Motor neuron (in vitro differentiated cells): ENCODE data around the gene MCL1. TPM values are rescaled to one million over a fixed set of nuclear protein-coding genes. Genes with fewer than 3 reads are reported as not detected.
A peak's percentile ranks its signal among the peaks of the same experiment; 100 is the strongest.

Experiments used
- ATAC-seq, 8 experiments: fragments of 200-7000 bp; cut with Tn5 transposase; replicated peaks in 6 of 8; 2 replicates each; pipeline ENCODE4 v1.8.0; 2021; ENCODE audit warnings: mild to moderate bottlenecking in 8 of 8, moderate library complexity in 8 of 8
- H3K27ac ChIP-seq, 2 donors: fragments of 250-450 bp; sonication (Bioruptor Pico); 2 replicates each; pipeline ENCODE4 v1.9.0; 2021; ENCODE audit warnings: antibody characterized with exemption in 2 of 2, mild to moderate bottlenecking in 2 of 2, moderate library complexity in 1 of 2
- H3K4me1 ChIP-seq, 2 donors: fragments of 250-450 bp; sonication (Bioruptor Pico); replicated peaks in 1 of 2; 2 replicates each; pipeline ENCODE4 v1.6.1; 2021; ENCODE audit warnings: antibody characterized with exemption in 2 of 2, mild to moderate bottlenecking in 2 of 2, moderate library complexity in 1 of 2
- H3K4me3 ChIP-seq, 5 donors: fragments of 250-450 bp; sonication (Bioruptor Pico); 2 replicates each; pipeline ENCODE4 v1.9.0; 2021; ENCODE audit warnings: antibody characterized with exemption in 5 of 5, mild to moderate bottlenecking in 5 of 5, moderate library complexity in 4 of 5
- WGBS, 10 experiments: fragments of 450-650 bp; shearing (Covaris generic); methylation state at CpG; one replicate each; pipeline ENCODE4 v1.0.0; 2022; 5-methylcytosine and 5-hydroxymethylcytosine counted together
- in situ Hi-C, 9 experiments: fragments of 400-800 bp; cut with MboI; loops; one replicate each; pipeline ENCODE4 v1.15.0; 2021; ENCODE audit warnings: low sequenced_read_pairs in 9 of 9, low pct_unique_long_range_greater_than_20kb in 2 of 9; ENCODE audit not compliant: unreplicated experiment in 9 of 9
- total RNA-seq, 8 experiments: library from RNA; unstranded; fragments of 300-600 nt; gene quantifications; 2 replicates each; pipeline versions ENCODE4 v1.2.3 to v1.2.4, GENCODE V29; 2022

The MCL1 gene
- total RNA-seq, 8 experiments from 2014 or later = 125 to 182 (median 142) TPM

DNA sequence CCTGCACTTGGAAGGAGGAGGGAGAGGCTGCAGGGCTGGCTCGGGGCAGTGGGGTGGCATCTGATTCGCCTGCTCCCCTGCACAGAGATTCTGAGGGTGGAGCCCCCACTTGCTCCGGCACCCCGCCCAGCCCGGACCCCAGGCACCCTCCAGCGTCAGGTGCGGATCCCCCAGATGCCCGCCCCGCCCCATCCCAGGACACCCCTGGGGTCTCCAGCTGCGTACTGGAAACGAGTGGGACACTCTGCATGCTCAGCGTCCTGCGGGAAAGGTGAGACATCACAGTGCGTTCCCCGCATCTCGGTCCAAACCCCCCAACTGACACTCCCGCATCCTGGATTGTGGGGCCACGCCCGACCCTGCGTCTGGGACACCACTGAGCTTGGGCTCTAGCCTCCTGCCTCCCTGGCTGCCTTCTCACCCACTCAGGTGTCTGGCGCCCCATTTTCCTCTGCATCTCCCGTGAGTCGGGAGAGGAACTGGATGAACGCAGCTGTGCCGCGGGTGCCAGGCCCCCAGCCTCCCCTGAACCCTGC is 22.3 kb downstream of the MCL1 start:
- Histone ChIP-seq H3K4me3 (no peak overlapping the region), H3K4me1 (peaks cover 7 to 10% of the 10 kb centered on the region in 2 donors), H3K27ac (no peak overlapping the region)
- ATAC-seq = no peak
- WGBS, 10 experiments = 83% methylated on average over 4 of the region's 26 CpGs; no CpG with 5 or more reads in 9 of the 10 experiments
- in situ Hi-C loops = loop anchor here in 1 of 9 experiments (25.0 kb wide), 1 partner anchor 95 kb away; no protein-coding TSS in a partner anchor

DNA sequence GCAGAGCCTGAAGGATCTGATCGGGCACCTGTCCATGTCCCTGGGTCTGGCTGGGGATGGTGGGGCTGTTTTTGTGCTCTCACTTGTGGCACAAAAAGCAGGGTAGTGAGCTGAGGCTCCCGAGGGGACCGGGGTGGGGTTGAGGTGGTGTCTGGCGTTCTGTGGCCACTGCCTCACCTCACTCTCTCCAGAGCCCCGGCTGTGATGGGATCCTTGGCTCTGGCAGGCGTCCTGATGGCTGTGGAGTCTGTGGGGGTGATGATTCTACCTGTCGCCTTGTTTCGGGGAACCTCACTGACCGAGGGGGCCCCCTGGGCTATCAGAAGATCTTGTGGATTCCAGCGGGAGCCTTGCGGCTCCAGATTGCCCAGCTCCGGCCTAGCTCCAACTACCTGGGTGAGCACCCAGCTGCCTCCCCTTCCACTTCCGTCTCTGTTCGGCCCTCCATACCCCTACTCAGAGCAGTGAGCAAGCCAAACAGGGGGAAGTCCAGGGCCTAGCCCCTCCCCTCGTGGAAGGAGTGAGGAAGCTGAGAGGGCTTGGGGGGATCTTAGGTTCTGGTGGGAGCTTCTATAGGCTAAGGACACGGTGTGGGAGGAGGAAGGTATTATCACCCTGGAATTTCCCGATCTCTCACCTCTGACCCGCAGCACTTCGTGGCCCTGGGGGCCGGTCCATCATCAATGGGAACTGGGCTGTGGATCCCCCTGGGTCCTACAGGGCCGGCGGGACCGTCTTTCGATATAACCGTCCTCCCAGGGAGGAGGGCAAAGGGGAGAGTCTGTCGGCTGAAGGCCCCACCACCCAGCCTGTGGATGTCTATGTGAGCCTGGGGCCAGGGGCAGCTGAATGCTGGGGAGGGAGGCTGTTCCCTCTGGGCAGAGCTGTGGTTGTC is 23.2 kb downstream of the MCL1 start:
- Histone ChIP-seq H3K4me3 (no peak overlapping the region), H3K27ac (no peak overlapping the region), H3K4me1 (peaks cover 2 to 12% of the 10 kb centered on the region in 2 donors)
- in situ Hi-C loops = loop anchor here in 1 of 9 experiments (25.0 kb wide), 1 partner anchor 94 kb away; no protein-coding TSS in a partner anchor
- WGBS, 10 experiments = 40 to 88% (median 70%) methylated on average over 1 to 13 of the region's 26 CpGs; no CpG with 5 or more reads in 3 of the 10 experiments
- no peak for ATAC-seq

DNA sequence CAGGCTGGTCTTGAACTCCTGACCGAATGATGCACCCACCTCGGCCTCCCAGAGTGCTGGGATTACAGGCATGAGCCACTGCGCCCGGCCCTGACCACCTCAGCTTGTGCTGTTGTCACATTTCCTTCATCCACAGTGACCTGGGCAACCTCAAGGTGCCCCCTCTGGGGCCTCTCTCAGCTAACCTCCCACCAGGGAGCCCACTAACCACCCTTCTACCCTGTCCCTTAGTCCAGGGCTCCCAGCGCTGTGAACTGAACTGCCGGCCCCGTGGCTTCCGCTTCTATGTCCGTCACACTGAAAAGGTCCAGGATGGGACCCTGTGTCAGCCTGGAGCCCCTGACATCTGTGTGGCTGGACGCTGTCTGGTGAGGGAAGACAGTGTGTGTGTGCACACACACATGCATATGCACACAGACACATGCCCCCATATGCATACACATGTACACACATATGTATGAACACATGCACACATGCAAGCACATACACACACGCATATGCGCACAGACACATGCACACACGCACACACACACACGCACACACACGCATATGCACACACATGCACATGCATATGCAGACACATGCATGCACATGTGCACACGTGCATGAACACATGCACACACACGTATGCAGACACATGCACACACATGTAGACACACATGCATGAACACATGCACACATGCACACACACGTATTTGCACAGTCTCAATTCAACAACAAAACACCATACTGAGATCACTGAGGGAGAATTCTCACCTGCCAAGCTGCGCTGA is 24.0 kb downstream of the MCL1 start:
- H3K4me1 ChIP-seq = peaks cover 0 to 8% of the 10 kb centered on the region in 2 donors
- no peak overlapping the region for H3K4me3 ChIP-seq
- no peak for ATAC-seq
- in situ Hi-C loops = loop anchor here in 1 of 9 experiments (25.0 kb wide), 1 partner anchor 93 kb away; no protein-coding TSS in a partner anchor
- H3K27ac ChIP-seq = no peak overlapping the region
- WGBS, 10 experiments = 71 to 91% (median 88%) methylated on average over 2 to 14 of the region's 19 CpGs; no CpG with 5 or more reads in 5 of the 10 experiments

DNA sequence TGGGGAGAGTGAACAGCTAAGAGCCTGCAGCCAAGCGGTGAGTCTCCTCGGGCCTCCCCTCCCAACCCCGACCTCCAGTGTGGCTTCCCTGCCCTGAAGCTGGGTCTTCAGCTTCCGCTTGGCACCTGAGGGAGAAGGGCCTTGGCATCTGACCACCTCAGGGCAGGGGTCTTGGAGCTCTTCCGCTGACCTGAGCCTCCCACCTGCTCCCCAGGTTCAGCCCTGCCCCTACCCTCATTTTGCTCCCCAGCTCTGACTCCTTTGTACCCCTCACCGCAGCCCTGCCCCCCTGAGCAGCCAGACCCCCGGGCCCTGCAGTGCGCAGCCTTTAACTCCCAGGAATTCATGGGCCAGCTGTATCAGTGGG is 25.3 kb downstream of the MCL1 start:
- 80 to 100% (median 80%) methylated on average over 2 to 3 of the region's 8 CpGs; no CpG with 5 or more reads in 6 of the 10 experiments for WGBS, 10 experiments
- in situ Hi-C loops = loop anchor here in 1 of 9 experiments (25.0 kb wide), 1 partner anchor 92 kb away; no protein-coding TSS in a partner anchor
- no peak overlapping the region for H3K27ac ChIP-seq

DNA sequence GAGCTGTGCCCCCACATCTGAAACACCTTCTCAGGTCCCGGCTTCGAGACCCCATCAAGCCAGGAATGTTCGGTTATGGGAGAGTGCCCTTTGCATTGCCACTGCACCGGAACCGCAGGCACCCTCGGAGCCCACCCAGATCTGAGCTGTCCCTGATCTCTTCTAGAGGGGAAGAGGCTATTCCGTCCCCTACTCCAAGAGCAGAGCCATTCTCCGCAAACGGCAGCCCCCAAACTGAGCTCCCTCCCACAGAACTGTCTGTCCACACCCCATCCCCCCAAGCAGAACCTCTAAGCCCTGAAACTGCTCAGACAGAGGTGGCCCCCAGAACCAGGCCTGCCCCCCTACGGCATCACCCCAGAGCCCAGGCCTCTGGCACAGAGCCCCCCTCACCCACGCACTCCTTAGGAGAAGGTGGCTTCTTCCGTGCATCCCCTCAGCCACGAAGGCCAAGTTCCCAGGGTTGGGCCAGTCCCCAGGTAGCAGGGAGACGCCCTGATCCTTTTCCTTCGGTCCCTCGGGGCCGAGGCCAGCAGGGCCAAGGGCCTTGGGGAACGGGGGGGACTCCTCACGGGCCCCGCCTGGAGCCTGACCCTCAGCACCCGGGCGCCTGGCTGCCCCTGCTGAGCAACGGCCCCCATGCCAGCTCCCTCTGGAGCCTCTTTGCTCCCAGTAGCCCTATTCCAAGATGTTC is 25.9 kb downstream of the MCL1 start:
- 85 to 100% (median 92%) methylated on average over 2 to 10 of the region's 23 CpGs; no CpG with 5 or more reads in 7 of the 10 experiments for WGBS, 10 experiments
- in situ Hi-C loops = loop anchor here in 1 of 9 experiments (25.0 kb wide), 1 partner anchor 91 kb away; no protein-coding TSS in a partner anchor
- no peak overlapping the region for H3K27ac ChIP-seq
- H3K4me1 ChIP-seq = peaks cover 0 to 8% of the 10 kb centered on the region in 2 donors
- ATAC-seq = no peak
- no peak overlapping the region for H3K4me3 ChIP-seq

More for the DNA sequence above, 25.3 kb downstream of the MCL1 start:
- no peak overlapping the region for H3K4me3 ChIP-seq
- H3K4me1 ChIP-seq = peaks cover 0 to 8% of the 10 kb centered on the region in 2 donors
- ATAC-seq = no peak

DNA sequence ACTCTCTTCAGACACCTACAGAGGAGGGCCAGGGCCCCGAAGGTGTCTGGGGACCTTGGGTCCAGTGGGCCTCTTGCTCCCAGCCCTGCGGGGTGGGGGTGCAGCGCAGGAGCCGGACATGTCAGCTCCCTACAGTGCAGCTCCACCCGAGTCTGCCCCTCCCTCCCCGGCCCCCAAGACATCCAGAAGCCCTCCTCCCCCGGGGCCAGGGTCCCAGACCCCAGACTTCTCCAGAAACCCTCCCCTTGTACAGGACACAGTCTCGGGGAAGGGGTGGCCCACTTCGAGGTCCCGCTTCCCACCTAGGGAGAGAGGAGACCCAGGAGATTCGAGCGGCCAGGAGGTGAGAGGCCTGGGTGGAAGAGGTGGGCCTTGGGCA is 26.5 kb downstream of the MCL1 start:
- in situ Hi-C loops = loop anchor here in 1 of 9 experiments (25.0 kb wide), 1 partner anchor 91 kb away; no protein-coding TSS in a partner anchor

DNA sequence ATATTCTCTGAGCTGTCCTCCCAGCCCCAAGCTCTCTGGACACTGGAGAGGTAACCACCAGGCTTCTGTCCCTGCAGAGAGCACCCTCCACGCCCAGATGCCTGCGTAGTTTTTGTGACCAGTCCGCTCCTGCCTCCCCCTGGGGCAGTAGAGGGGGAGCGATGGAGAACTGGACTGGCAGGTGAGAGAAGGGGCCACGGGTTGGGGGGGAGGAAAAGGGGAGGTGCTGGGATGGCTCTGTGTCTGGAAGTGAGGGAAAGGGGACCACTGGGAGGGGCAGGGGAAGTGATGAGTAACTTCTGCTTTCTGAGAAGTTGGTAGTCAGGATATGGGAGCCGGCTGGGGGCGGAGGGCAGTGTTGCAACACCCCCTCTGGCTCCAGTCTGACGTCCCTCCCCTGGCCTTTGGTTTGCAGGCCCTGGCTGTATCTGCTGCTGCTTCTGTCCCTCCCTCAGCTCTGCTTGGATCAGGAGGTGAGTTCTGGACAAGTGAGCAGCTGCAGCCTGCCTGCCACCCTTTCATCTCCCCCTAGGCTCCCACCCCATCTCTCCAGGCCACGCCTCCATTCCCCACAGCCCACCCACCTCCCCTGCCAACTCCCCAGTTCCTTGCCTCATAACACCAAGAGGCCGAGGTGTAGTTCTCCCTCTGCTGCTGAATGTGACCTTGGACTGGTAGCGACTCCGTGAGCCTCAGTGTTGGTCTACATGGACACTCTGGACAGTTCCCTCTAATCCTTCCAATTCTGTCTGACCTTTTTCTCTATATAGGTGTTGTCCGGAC is 27.1 kb downstream of the MCL1 start:
- peaks cover 0 to 8% of the 10 kb centered on the region in 2 donors for H3K4me1 ChIP-seq
- H3K4me3 ChIP-seq = no peak overlapping the region
- 24 to 100% (median 33%) methylated on average over 1 to 3 of the region's 13 CpGs; no CpG with 5 or more reads in 7 of the 10 experiments for WGBS, 10 experiments
- peak; percentile 2 to 50 (median 36) for ATAC-seq
- in situ Hi-C loops = loop anchor here in 1 of 9 experiments (25.0 kb wide), 1 partner anchor 90 kb away; no protein-coding TSS in a partner anchor
- no peak overlapping the region for H3K27ac ChIP-seq

More for the DNA sequence above, 26.5 kb downstream of the MCL1 start:
- Histone ChIP-seq H3K27ac (no peak overlapping the region), H3K4me3 (no peak overlapping the region), H3K4me1 (peaks cover 0 to 8% of the 10 kb centered on the region in 2 donors)
- WGBS, 10 experiments = 85 to 100% methylated on average over 2 to 5 of the region's 12 CpGs; no CpG with 5 or more reads in 8 of the 10 experiments
- ATAC-seq = no peak

DNA sequence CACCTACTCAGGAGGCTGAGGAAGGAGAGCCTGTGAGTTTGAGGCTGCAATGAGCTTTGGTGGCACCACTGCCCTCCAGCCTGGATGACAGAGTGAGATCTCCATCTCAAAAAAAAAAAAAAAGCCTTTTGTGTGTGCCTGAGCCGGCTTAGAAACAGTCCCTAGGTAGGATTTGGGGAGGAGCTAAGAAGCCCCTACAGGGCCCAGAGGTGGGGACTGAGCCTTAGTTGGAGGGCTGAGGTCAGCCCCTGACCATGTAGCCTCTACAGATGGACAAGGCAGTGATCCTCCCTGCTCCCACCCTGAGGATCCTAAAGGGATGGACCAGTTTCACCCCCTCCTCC is 27.7 kb downstream of the MCL1 start:
- in situ Hi-C loops = loop anchor here in 1 of 9 experiments (25.0 kb wide), 1 partner anchor 89 kb away; no protein-coding TSS in a partner anchor
- H3K27ac ChIP-seq = no peak overlapping the region
- no peak for ATAC-seq

DNA sequence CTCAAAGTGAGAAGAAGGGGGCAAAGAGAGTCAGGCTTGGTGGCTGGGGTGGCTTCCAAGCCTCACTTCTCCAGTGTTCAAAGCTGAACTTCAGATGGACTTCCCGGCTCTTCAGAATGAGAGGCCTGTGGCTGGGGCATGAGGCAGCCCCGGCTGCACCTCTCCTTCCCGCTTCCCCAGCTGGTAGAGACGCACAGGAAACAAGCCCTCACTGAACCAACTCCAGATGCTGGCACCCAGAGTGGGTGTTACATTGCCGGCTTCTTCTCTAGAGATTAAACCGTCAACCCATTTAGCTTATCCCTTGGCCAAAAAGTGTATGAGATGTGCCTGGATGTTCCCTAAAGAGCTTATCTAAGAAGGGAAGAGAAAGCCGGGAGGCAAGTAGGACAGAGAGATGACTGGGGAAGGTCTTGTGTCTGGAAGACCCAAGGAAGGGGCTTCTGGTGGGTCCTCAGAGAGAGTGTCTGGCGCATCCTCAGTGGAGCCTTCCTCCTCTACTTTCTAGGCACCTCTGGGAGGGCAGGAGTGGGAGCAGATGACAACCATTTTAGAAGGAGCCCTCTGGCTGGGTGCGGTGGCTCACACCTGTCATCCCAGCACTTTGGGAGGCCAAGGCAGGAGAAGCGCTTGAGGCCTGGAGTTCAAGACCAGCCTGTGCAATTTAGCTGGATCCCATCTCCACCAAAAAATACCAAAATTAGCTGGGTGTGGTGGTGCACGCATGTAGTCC is 28.2 kb downstream of the MCL1 start:
- ATAC-seq = no peak
- H3K4me3 ChIP-seq = no peak overlapping the region
- no peak overlapping the region for H3K27ac ChIP-seq
- in situ Hi-C loops = loop anchor here in 1 of 9 experiments (25.0 kb wide), 1 partner anchor 89 kb away; no protein-coding TSS in a partner anchor
- peaks cover 0 to 8% of the 10 kb centered on the region in 2 donors for H3K4me1 ChIP-seq
- 40 to 100% (median 93%) methylated on average over 1 to 10 of the region's 11 CpGs; no CpG with 5 or more reads in 1 of the 10 experiments for WGBS, 10 experiments

More for the DNA sequence above, 27.7 kb downstream of the MCL1 start:
- Histone ChIP-seq H3K4me3 (no peak overlapping the region), H3K4me1 (peaks cover 0 to 8% of the 10 kb centered on the region in 2 donors)
- 14 to 80% (median 22%) methylated on average over 1 of the region's 1 CpG; no CpG with 5 or more reads in 7 of the 10 experiments for WGBS, 10 experiments

DNA sequence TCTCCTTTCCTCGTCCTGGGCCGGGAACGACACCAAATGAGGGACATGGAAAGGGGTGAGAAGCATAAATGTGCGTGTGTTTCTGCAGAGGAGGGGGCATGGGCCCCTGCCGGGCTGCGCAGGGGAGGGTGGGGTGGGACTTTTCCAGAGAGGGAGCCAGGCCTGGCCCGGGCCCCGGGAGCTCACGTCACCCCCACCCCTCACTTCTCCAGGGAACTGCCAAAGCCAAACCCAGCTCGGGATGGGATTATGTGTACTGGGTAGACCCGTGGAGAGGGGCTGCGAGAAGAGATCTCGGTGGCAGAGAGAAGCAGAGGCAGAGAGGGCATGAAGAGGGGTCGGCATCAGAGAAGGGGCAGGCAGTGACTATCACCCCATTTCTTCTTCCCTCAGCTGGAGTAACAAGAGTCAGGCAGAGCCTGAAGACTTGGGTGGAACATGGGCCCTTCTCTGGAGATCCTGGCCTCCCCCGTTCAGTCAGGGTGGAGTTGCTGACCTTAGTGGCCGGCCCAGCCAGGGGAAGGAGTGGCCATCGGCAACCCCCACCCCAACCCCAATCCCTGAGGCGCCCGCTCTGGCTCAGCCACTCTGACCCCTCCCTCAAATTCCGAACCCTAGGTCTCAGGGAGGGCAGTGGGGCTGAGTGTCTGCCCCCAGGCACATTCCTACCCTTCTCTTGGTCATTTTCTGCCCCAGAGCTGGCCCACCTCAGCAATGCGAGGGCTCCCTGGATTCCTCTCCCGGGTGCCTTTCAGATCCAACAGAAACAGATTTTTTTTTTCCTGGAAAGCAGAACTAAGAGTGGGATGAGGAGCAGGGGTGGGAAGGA is 29.0 kb downstream of the MCL1 start:
- no peak overlapping the region for H3K27ac ChIP-seq

More for the DNA sequence above, 29.0 kb downstream of the MCL1 start:
- ATAC-seq = peak in 2 of 8 experiments; percentile 4 to 8
- peaks cover 0 to 8% of the 10 kb centered on the region in 2 donors for H3K4me1 ChIP-seq
- in situ Hi-C loops = loop anchor here in 1 of 9 experiments (25.0 kb wide), 1 partner anchor 88 kb away; no protein-coding TSS in a partner anchor
- WGBS, 10 experiments = 67 to 86% (median 78%) methylated on average over 1 to 5 of the region's 22 CpGs; no CpG with 5 or more reads in 5 of the 10 experiments
- no peak overlapping the region for H3K4me3 ChIP-seq
